Lower leg skin (tissue), 4 donors: ENCODE results near the gene EHF. TPM values are rescaled to one million over a fixed set of nuclear protein-coding genes. Genes with fewer than 3 reads are reported as not detected.

Source experiments
- DNase-seq, 2 donors: peaks; one replicate each; pipeline ENCODE4 v3.0.0-alpha.2; 2019; ENCODE audit warnings: low spot score in 2 of 2
- H3K4me3 ChIP-seq: fragments of 200-600 bp; sonication (generic); 2 replicates; pipeline ENCODE4 v1.5.1; 2017; ENCODE audit warnings: mild to moderate bottlenecking, low read depth; ENCODE audit not compliant: poor library complexity, severe bottlenecking
- CTCF ChIP-seq, 3 donors: fragments of 450-650 bp; IDR thresholded peaks; one replicate each; pipeline ENCODE4 v1.5.1; 2016; ENCODE audit warnings: antibody characterized with exemption in 3 of 3, mild to moderate bottlenecking in 3 of 3, moderate library complexity in 2 of 3
- POLR2A ChIP-seq, 2 donors: fragments of 450-650 bp; IDR thresholded peaks; one replicate each; pipeline ENCODE4 v1.6.1; 2016 to 2017; ENCODE audit warnings: antibody characterized with exemption in 2 of 2, mild to moderate bottlenecking in 1 of 2, moderate library complexity in 1 of 2
- WGBS, 2 donors: methylation state at CpG; one replicate each; pipeline ENCODE4 v1.1.5; 2018; 5-methylcytosine and 5-hydroxymethylcytosine counted together
- intact Hi-C: fragments of 100-400 bp; cut with DNase I; formaldehyde crosslinking; loops from one replicate; pipeline ENCODE4 v1.15.0; 2023; ENCODE audit warnings: low total_unique reads
- total RNA-seq, 4 donors: library from RNA; depleted of rRNA; stranded (reverse); fragments of >200 nt; gene quantifications; one replicate each; pipeline ENCODE4 v1.1.0, GENCODE V29; 2016

EHF gene
- total RNA-seq, 4 donors from 2014 or later = 58.2 to 130 (median 86.3) TPM

GRCh38 chr11:34585304-34585734 lies 35.6 kb upstream of the EHF start:
- no peak for DNase-seq
- 58 to 69% methylated on average over 2 of the region's 2 CpGs for WGBS, 2 donors
- intact Hi-C loops = loop anchor here (5.0 kb wide), 1 partner anchor 307 kb away; no protein-coding TSS in a partner anchor
- no peak overlapping the region for H3K4me3 ChIP-seq
- TF ChIP-seq CTCF (IDR thresholded peaks at IDR 0.05) = no peak
- TF ChIP-seq POLR2A (IDR thresholded peaks at IDR 0.05) = no peak

- H3K4me3 ChIP-seq = no peak overlapping the region
- intact Hi-C loops = loop anchor here (5.0 kb wide), 1 partner anchor 306 kb away; no protein-coding TSS in a partner anchor
- DNase-seq = no peak
- WGBS, 2 donors = 2 to 6% methylated on average over 4 of the region's 4 CpGs
- TF ChIP-seq POLR2A (IDR thresholded peaks at IDR 0.05) (no peak), CTCF (IDR thresholded peaks at IDR 0.05) (no peak)
These were observed 35.0 kb upstream of the EHF start for GRCh38 chr11:34585735-34586487.

- H3K4me3 ChIP-seq = no peak overlapping the region
- WGBS, 2 donors = 34 to 40% methylated on average over 12 of the region's 12 CpGs
- TF ChIP-seq CTCF (IDR thresholded peaks at IDR 0.05) = no peak
- intact Hi-C loops = loop anchor here (5.0 kb wide), 1 partner anchor 306 kb away; no protein-coding TSS in a partner anchor
- no peak for DNase-seq
These were observed 34.2 kb upstream of the EHF start for GRCh38 chr11:34586488-34587281.

- no peak overlapping the region for H3K4me3 ChIP-seq
- DNase-seq = no peak
- TF ChIP-seq POLR2A (IDR thresholded peaks at IDR 0.05) (no peak), CTCF (IDR thresholded peaks at IDR 0.05) (no peak)
- intact Hi-C loops = loop anchor here (5.0 kb wide), 1 partner anchor 305 kb away; no protein-coding TSS in a partner anchor
- 54 to 63% methylated on average over 5 of the region's 5 CpGs for WGBS, 2 donors
These were observed 33.6 kb upstream of the EHF start for GRCh38 chr11:34587282-34587677.

GRCh38 chr11:34588023-34588422 lies 32.9 kb upstream of the EHF start:
- no peak for DNase-seq
- 55 to 67% methylated on average over 2 of the region's 2 CpGs for WGBS, 2 donors
- intact Hi-C loops = loop anchor here (5.0 kb wide), 1 partner anchor 304 kb away; no protein-coding TSS in a partner anchor
- H3K4me3 ChIP-seq = no peak overlapping the region
- no peak for TF ChIP-seq POLR2A (IDR thresholded peaks at IDR 0.05)
- no peak for TF ChIP-seq CTCF (IDR thresholded peaks at IDR 0.05)
